Medulla oblongata (tissue), 1 donor: ENCODE results near the gene RAP2A.

Source experiments
- DNase-seq: peaks from one replicate; pipeline ENCODE4 v3.0.0-alpha.2; 2015; ENCODE audit errors: extremely low spot score

The RAP2A gene

GRCh38 chr13:97493456-97493855 is 59.5 kb downstream of the RAP2A start:
- DNase-seq = no peak

- DNase-seq = no peak
These were observed 61.7 kb downstream of the RAP2A start for GRCh38 chr13:97495678-97496077.

DNA sequence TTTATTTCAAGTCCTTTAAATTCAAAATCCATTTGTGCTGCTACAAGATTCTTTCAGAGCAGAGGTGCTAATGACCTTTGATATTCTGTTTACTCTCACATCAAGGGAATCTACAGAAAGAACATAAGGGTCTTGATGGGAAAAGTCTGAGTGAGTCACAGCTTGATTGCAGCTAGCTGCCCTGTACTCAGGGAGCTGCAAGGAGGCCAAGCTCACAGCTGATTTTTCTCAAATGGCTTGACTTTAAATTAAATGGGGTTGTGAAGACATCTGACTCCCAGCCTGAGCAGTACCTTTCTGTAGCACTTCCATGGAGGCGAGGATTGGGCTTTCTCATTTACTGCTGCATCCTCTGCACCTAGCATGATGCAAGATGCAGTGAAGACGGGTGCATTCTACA is 62.5 kb downstream of the RAP2A start:
- DNase-seq = no peak

DNA sequence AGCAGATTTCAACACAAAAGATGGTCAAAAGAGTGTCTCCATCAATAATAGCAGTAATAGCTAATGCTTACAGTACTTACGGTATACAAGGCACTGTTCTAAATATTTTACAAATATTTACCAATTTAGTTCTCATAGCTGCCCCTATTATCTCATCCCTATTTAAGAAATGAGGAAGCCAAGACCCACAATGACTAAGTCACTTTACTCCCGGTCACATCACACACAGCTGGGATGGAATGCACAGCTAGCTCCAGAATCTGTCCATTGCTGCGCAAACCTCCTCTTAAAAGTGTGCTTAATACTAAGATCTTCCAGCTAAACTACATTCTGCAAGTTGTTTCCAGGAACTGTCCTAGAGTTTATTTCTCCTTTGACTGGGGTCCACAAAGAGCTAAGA is 63.4 kb downstream of the RAP2A start:
- DNase-seq = no peak

- DNase-seq = no peak
These were observed 64.5 kb downstream of the RAP2A start for GRCh38 chr13:97498419-97498818.

GRCh38 chr13:97499181-97499580 is 65.2 kb downstream of the RAP2A start:
- no peak for DNase-seq

DNA sequence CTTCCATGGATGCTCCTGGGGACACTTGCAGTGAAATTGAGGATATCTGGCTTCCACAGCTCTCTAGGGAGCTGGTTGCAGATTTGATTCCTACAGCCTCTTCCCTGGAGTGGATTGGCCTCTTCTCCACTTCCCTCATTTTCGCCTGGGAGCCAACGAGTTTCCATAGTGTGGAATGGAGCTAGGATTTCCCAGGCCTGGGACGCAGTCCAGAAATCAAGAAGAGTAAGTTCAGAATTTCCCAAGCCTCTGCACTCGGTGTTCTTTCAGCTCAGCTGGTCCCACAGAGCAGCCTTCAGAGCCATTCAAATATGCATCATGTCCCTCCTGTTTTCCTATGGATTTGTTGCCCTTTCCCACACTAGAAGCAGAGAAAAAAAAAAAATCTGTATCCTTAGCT is 68.2 kb downstream of the RAP2A start:
- DNase-seq = peak; percentile 48

GRCh38 chr13:97502706-97503105 is 68.7 kb downstream of the RAP2A start:
- DNase-seq = no peak

- DNase-seq = no peak
These were observed 71.0 kb downstream of the RAP2A start for GRCh38 chr13:97505017-97505416.

GRCh38 chr13:97506511-97506910 is 72.5 kb downstream of the RAP2A start:
- DNase-seq = peak; percentile 72

GRCh38 chr13:97512732-97513131 is 78.8 kb downstream of the RAP2A start:
- no peak for DNase-seq

- no peak for DNase-seq
These were observed 81.7 kb downstream of the RAP2A start for GRCh38 chr13:97515643-97516042.

GRCh38 chr13:97517967-97518366 is 84.0 kb downstream of the RAP2A start:
- no peak for DNase-seq
